SK-N-SH (cell line): ENCODE results near the gene MBTPS1. TPM values are rescaled to one million over a fixed set of nuclear protein-coding genes. Genes with fewer than 3 reads are reported as not detected.

Source experiments
- CTCF ChIA-PET: fragments of 300-600, 350-600 bp; formaldehyde crosslinking; extraction: SDS; loops from one replicate; lab custom pipeline; 2021; lab: Yijun Ruan, JAX
- POLR2A ChIA-PET: fragments of 350-600 bp; sonication (Branson Sonifier 250); formaldehyde crosslinking; extraction: SDS; loops from one replicate; lab custom pipeline; 2020; ENCODE audit warnings: antibody characterized with exemption, inconsistent platforms; lab: Yijun Ruan, JAX
- DNase-seq: peaks from one replicate; pipeline ENCODE4 v3.0.0; 2012
- H2AFZ ChIP-seq: fragments of 200-600 bp; sonication (generic); 2 replicates; pipeline ENCODE4 v1.8.1; 2016; ENCODE audit warnings: antibody characterized with exemption, mild to moderate bottlenecking, low read depth
- H3F3A ChIP-seq: fragments of 200-600 bp; sonication (generic); replicated peaks from 2 replicates; pipeline ENCODE3; 2016; ENCODE audit warnings: antibody characterized with exemption, mild to moderate bottlenecking; ENCODE audit not compliant: insufficient read depth
- H3K27ac ChIP-seq, 2 experiments: fragments of 200-500 bp in 1 of 2; fragments of 200-600 bp in 1 of 2; sonication (Bioruptor generic) in 1 of 2; sonication (generic), shearing (Covaris generic) in 1 of 2; 2 replicates each; pipeline versions ENCODE4 v1.5.1 to v1.6.1; 2014 to 2016; ENCODE audit warnings: low read depth in 2 of 2, inconsistent platforms in 1 of 2, low read length in 1 of 2, mild to moderate bottlenecking in 1 of 2, mixed read lengths in 1 of 2
- H3K27me3 ChIP-seq: fragments of 200-600 bp; sonication (generic), shearing (Covaris generic); 2 replicates; pipeline ENCODE4 v1.6.1; 2016; ENCODE audit warnings: mixed run types; ENCODE audit not compliant: insufficient read depth
- H3K36me3 ChIP-seq, 2 experiments: fragments of 200-500 bp in 1 of 2; fragments of 200-600 bp in 1 of 2; sonication (Bioruptor generic) in 1 of 2; sonication (generic) in 1 of 2; replicated peaks in 1 of 2; 2 replicates each; pipeline versions ENCODE3 to v1.5.1; 2014 to 2016; ENCODE audit warnings: low read length in 1 of 2, mild to moderate bottlenecking in 1 of 2; ENCODE audit not compliant: insufficient read depth in 2 of 2, control insufficient read depth in 1 of 2
- H3K4me1 ChIP-seq, 2 experiments: fragments of 200-500 bp in 1 of 2; fragments of 200-600 bp in 1 of 2; sonication (Bioruptor generic) in 1 of 2; sonication (generic), shearing (Covaris generic) in 1 of 2; 2 replicates each; pipeline versions ENCODE4 v1.5.1 to v1.6.1; 2014 to 2016; ENCODE audit warnings: low read depth in 1 of 2, low read length in 1 of 2, mixed run types in 1 of 2; ENCODE audit not compliant: insufficient read depth in 2 of 2, control insufficient read depth in 1 of 2
- H3K4me2 ChIP-seq: fragments of 200-600 bp; sonication (generic), shearing (Covaris generic); 2 replicates; pipeline ENCODE4 v1.6.1; 2017; ENCODE audit warnings: mixed run types
- H3K4me3 ChIP-seq, 2 experiments: fragments of 200-500 bp in 1 of 2; fragments of 200-600 bp in 1 of 2; sonication (Bioruptor generic) in 1 of 2; sonication (generic), shearing (Covaris generic) in 1 of 2; 2 replicates each; pipeline versions ENCODE4 v1.5.1 to v1.8.1; 2014 to 2016; ENCODE audit warnings: low read depth in 2 of 2, inconsistent platforms in 1 of 2, low read length in 1 of 2, mild to moderate bottlenecking in 1 of 2, mixed read lengths in 1 of 2, moderate library complexity in 1 of 2
- H3K79me2 ChIP-seq: fragments of 200-600 bp; sonication (generic); 2 replicates; pipeline ENCODE4 v1.8.1; 2017; ENCODE audit warnings: mild to moderate bottlenecking; ENCODE audit not compliant: insufficient read depth
- H3K9ac ChIP-seq: fragments of 200-600 bp; sonication (generic); 2 replicates; pipeline ENCODE4 v1.6.1; 2017; ENCODE audit warnings: mixed run types
- H3K9me2 ChIP-seq: fragments of 200-600 bp; sonication (generic); 2 replicates; pipeline ENCODE4 v1.6.1; 2017; ENCODE audit warnings: mixed run types
- H3K9me3 ChIP-seq: fragments of 200-600 bp; sonication (generic); 2 replicates; pipeline ENCODE4 v1.6.1; 2017; ENCODE audit warnings: mixed run types, mild to moderate bottlenecking, moderate library complexity
- H4K20me1 ChIP-seq: fragments of 200-600 bp; sonication (generic); 2 replicates; pipeline ENCODE4 v1.6.1; 2017; ENCODE audit warnings: mild to moderate bottlenecking, mixed run types; ENCODE audit not compliant: insufficient read depth
- ELF1 ChIP-seq: IDR thresholded peaks from 2 replicates; pipeline ENCODE4 v1.4.0; 2012
- EZH2phosphoT487 ChIP-seq: fragments of 200-600 bp; sonication (generic); IDR thresholded peaks from 2 replicates; pipeline ENCODE4 v1.6.1; 2017; ENCODE audit warnings: low read depth, mixed run types, mild to moderate bottlenecking, antibody characterized with exemption, moderate library complexity, borderline replicate concordance
- FOSL2 ChIP-seq: IDR thresholded peaks from 2 replicates; pipeline ENCODE4 v1.4.0; 2012; ENCODE audit warnings: low read depth, mild to moderate bottlenecking, moderate library complexity, borderline replicate concordance
- JUND ChIP-seq: IDR thresholded peaks from 2 replicates; pipeline ENCODE4 v1.4.0; 2012
- NFIC ChIP-seq: IDR thresholded peaks from 2 replicates; pipeline ENCODE4 v1.4.0; 2012; ENCODE audit warnings: borderline replicate concordance
- POLR2AphosphoS5 ChIP-seq: IDR thresholded peaks from 2 replicates; pipeline ENCODE4 v1.6.1; 2012; ENCODE audit warnings: low read depth, low read length
- RAD21 ChIP-seq: IDR thresholded peaks from 2 replicates; pipeline ENCODE4 v1.6.1; 2012; ENCODE audit warnings: mild to moderate bottlenecking, low read length
- RCOR1 ChIP-seq: fragments of 150-350 bp; IDR thresholded peaks from 2 replicates; pipeline ENCODE4 v1.6.1; 2017; ENCODE audit warnings: antibody characterized with exemption, low read length
- RXRA ChIP-seq: IDR thresholded peaks from 2 replicates; pipeline ENCODE4 v1.4.0; 2012; ENCODE audit warnings: low read depth, mild to moderate bottlenecking, borderline replicate concordance
- SMC3 ChIP-seq: IDR thresholded peaks from 2 replicates; pipeline ENCODE4 v1.6.1; 2012; ENCODE audit warnings: low read depth, low read length, improper control_type of control experiment
- TAF1 ChIP-seq: IDR thresholded peaks from 2 replicates; pipeline ENCODE4 v1.6.1; 2012; ENCODE audit warnings: low read depth, mild to moderate bottlenecking, low read length, moderate library complexity, borderline replicate concordance
- TCF12 ChIP-seq: IDR thresholded peaks from 2 replicates; pipeline ENCODE4 v1.4.0; 2012
- TEAD4 ChIP-seq: IDR thresholded peaks from 2 replicates; pipeline ENCODE4 v1.4.0; 2012; ENCODE audit warnings: mild to moderate bottlenecking, borderline replicate concordance; ENCODE audit not compliant: insufficient read depth
- USF2 ChIP-seq: fragments of 150-350 bp; IDR thresholded peaks from 2 replicates; pipeline ENCODE4 v1.6.1; 2017; ENCODE audit warnings: antibody characterized with exemption, low read length, low read depth, borderline replicate concordance
- YY1 ChIP-seq: IDR thresholded peaks from 2 replicates; pipeline ENCODE4 v1.4.0; 2012; ENCODE audit warnings: low read depth, mild to moderate bottlenecking
- WGBS: methylation state at CpG from one replicate; pipeline ENCODE4 v1.1.6; 2017; ENCODE audit warnings: low lambda C conversion rate; 5-methylcytosine and 5-hydroxymethylcytosine counted together
- polyA plus RNA-seq, 3 experiments: library from polyadenylated mRNA; depleted of rRNA; stranded (reverse); fragments of >200 nt; gene quantifications; 2 replicates each; pipeline ENCODE4 v1.2.3, GENCODE V29; 2012
- TF ChIP-seq, protein P1 (sequence below): fragments of 200-600 bp; sonication (generic); IDR thresholded peaks from 2 replicates; pipeline ENCODE4 v1.6.1; 2017; ENCODE audit warnings: antibody characterized with exemption, mild to moderate bottlenecking, moderate library complexity
- TF ChIP-seq, protein P2 (sequence below): IDR thresholded peaks from 2 replicates; pipeline ENCODE4 v1.4.0; 2012; ENCODE audit warnings: low read depth
- TF ChIP-seq, protein P3 (sequence below): fragments of 150-350 bp; IDR thresholded peaks from 2 replicates; pipeline ENCODE4 v1.6.1; 2016; ENCODE audit warnings: mild to moderate bottlenecking, low read depth, low read length
- TF ChIP-seq, protein P4 (sequence below): IDR thresholded peaks from 2 replicates; pipeline ENCODE4 v1.4.0; 2012; ENCODE audit warnings: low read depth, borderline replicate concordance
- TF ChIP-seq, protein P5 (sequence below): IDR thresholded peaks from 2 replicates; pipeline ENCODE4 v1.4.0; 2012; ENCODE audit warnings: low read depth, borderline replicate concordance

MBTPS1 gene
- polyA plus RNA-seq, 1 of the 3 experiments (the other 2 are of a cell fraction): 84.9 TPM

- Histone ChIP-seq H3K4me1 (no peaks in the 10 kb centered on the region), H3K9me3 (no peaks in the 10 kb centered on the region), H3K27ac (no peak overlapping the region), H3K27me3 (no peaks in the 10 kb centered on the region), H3K79me2 (peaks cover 2% of the 10 kb centered on the region; the same call in 1 of the 2 replicates), H4K20me1 (no peaks in the 10 kb centered on the region), H2AFZ (no peak overlapping the region), H3K4me3 (no peak overlapping the region), H3K4me2 (no peak overlapping the region), H3K36me3 (peaks cover 14 to 15% of the 10 kb centered on the region in 2 experiments), H3K9me2 (no peaks in the 10 kb centered on the region), H3F3A (no peaks in the 10 kb centered on the region), H3K9ac (no peak overlapping the region)
- no peak for DNase-seq
- WGBS: 96% methylated on average over 5 of the region's 5 CpGs
- ChIA-PET POLR2A (no interaction called here), CTCF (interaction anchor here (1.4 to 2.4 kb wide), 4 partner anchors 13 to 177 kb away, joined by 3 to 8 read pairs (median 6); partner anchors contain the start of genes DNAAF1, HSDL1 and TAF1C)
- TF ChIP-seq RXRA: no peak
- TF ChIP-seq, protein P1, sequence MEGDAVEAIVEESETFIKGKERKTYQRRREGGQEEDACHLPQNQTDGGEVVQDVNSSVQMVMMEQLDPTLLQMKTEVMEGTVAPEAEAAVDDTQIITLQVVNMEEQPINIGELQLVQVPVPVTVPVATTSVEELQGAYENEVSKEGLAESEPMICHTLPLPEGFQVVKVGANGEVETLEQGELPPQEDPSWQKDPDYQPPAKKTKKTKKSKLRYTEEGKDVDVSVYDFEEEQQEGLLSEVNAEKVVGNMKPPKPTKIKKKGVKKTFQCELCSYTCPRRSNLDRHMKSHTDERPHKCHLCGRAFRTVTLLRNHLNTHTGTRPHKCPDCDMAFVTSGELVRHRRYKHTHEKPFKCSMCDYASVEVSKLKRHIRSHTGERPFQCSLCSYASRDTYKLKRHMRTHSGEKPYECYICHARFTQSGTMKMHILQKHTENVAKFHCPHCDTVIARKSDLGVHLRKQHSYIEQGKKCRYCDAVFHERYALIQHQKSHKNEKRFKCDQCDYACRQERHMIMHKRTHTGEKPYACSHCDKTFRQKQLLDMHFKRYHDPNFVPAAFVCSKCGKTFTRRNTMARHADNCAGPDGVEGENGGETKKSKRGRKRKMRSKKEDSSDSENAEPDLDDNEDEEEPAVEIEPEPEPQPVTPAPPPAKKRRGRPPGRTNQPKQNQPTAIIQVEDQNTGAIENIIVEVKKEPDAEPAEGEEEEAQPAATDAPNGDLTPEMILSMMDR: no peak
- no peak for TF ChIP-seq NFIC
- TF ChIP-seq RCOR1: no peak
- no peak for TF ChIP-seq RAD21
- no peak for TF ChIP-seq EZH2phosphoT487
- no peak for TF ChIP-seq POLR2AphosphoS5
- no peak for TF ChIP-seq SMC3
- TF ChIP-seq TEAD4: no peak
- TF ChIP-seq, protein P2, sequence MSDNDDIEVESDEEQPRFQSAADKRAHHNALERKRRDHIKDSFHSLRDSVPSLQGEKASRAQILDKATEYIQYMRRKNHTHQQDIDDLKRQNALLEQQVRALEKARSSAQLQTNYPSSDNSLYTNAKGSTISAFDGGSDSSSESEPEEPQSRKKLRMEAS: no peak
- TF ChIP-seq TAF1: no peak
Observed at GRCh38 chr16:84131117-84131516, 14.4 kb upstream of the MBTPS1 start.

GRCh38 chr16:84124257-84125073 lies 7.7 kb upstream of the MBTPS1 start:
- Histone ChIP-seq H3F3A (no peaks in the 10 kb centered on the region), H3K27me3 (no peaks in the 10 kb centered on the region), H4K20me1 (no peaks in the 10 kb centered on the region), H3K36me3 (peaks cover 34 to 39% of the 10 kb centered on the region in 2 experiments), H3K4me1 (no peaks in the 10 kb centered on the region), H3K4me2 (no peak overlapping the region), H3K9ac (no peak overlapping the region), H3K79me2 (no peaks in the 10 kb centered on the region), H2AFZ (no peak overlapping the region), H3K4me3 (no peak overlapping the region), H3K27ac (no peak overlapping the region), H3K9me2 (no peaks in the 10 kb centered on the region), H3K9me3 (no peaks in the 10 kb centered on the region)
- TF ChIP-seq YY1 (no peak), EZH2phosphoT487 (no peak), USF2 (no peak), JUND (no peak), ELF1 (no peak), TCF12 (no peak), RAD21 (no peak), TAF1 (no peak), FOSL2 (no peak)
- TF ChIP-seq, protein P3, sequence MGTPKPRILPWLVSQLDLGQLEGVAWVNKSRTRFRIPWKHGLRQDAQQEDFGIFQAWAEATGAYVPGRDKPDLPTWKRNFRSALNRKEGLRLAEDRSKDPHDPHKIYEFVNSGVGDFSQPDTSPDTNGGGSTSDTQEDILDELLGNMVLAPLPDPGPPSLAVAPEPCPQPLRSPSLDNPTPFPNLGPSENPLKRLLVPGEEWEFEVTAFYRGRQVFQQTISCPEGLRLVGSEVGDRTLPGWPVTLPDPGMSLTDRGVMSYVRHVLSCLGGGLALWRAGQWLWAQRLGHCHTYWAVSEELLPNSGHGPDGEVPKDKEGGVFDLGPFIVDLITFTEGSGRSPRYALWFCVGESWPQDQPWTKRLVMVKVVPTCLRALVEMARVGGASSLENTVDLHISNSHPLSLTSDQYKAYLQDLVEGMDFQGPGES: no peak
- TF ChIP-seq, protein P4, sequence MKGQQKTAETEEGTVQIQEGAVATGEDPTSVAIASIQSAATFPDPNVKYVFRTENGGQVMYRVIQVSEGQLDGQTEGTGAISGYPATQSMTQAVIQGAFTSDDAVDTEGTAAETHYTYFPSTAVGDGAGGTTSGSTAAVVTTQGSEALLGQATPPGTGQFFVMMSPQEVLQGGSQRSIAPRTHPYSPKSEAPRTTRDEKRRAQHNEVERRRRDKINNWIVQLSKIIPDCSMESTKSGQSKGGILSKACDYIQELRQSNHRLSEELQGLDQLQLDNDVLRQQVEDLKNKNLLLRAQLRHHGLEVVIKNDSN: no peak
- TF ChIP-seq, protein P2: no peak
- TF ChIP-seq, protein P5, sequence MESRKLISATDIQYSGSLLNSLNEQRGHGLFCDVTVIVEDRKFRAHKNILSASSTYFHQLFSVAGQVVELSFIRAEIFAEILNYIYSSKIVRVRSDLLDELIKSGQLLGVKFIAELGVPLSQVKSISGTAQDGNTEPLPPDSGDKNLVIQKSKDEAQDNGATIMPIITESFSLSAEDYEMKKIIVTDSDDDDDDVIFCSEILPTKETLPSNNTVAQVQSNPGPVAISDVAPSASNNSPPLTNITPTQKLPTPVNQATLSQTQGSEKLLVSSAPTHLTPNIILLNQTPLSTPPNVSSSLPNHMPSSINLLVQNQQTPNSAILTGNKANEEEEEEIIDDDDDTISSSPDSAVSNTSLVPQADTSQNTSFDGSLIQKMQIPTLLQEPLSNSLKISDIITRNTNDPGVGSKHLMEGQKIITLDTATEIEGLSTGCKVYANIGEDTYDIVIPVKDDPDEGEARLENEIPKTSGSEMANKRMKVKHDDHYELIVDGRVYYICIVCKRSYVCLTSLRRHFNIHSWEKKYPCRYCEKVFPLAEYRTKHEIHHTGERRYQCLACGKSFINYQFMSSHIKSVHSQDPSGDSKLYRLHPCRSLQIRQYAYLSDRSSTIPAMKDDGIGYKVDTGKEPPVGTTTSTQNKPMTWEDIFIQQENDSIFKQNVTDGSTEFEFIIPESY: no peak
- WGBS: 87% methylated on average over 7 of the region's 7 CpGs
- ChIA-PET CTCF (interaction anchor here (2.5 kb wide), 1 partner anchor 51 kb away, joined by 12 read pairs; no protein-coding TSS in a partner anchor), POLR2A (no interaction called here)
- no peak for DNase-seq
